IPS-NIHi11 (cell line): ENCODE data around the gene GIMAP2.
A peak's percentile ranks its signal among the peaks of the same experiment; 100 is the strongest.

ENCODE experiments used
- DNase-seq: peaks from one replicate; pipeline ENCODE4 v3.0.0; 2012; ENCODE audit warnings: mixed read lengths, low spot score

GIMAP2 gene

GRCh38 chr7:150733482-150734095, 48.1 kb downstream of the GIMAP2 start:
- DNase-seq, result no peak

- DNase-seq, result no peak
Measured at GRCh38 chr7:150734254-150734653, 48.7 kb downstream of the GIMAP2 start.

- DNase-seq, result peak; percentile 44
Measured at GRCh38 chr7:150735596-150736358, 50.3 kb downstream of the GIMAP2 start.

- no peak for DNase-seq
Measured at GRCh38 chr7:150736864-150737263, 51.4 kb downstream of the GIMAP2 start.

- DNase-seq, result no peak
Measured at GRCh38 chr7:150737265-150738055, 52.0 kb downstream of the GIMAP2 start, which contains the start of gene GIMAP5. GIMAP5 (plus strand) TSS chr7:150737418; CDS start chr7:150740885, 3,467 bp downstream.

- DNase-seq, result no peak
Measured at GRCh38 chr7:150738092-150738491, 52.6 kb downstream of the GIMAP2 start.

GRCh38 chr7:150738591-150739001, 53.1 kb downstream of the GIMAP2 start:
- no peak for DNase-seq

- DNase-seq, result no peak
Measured at GRCh38 chr7:150739033-150739432, 53.5 kb downstream of the GIMAP2 start.

- DNase-seq, result no peak
Measured at GRCh38 chr7:150740053-150740452, 54.5 kb downstream of the GIMAP2 start.

GRCh38 chr7:150742286-150742968, 56.9 kb downstream of the GIMAP2 start:
- DNase-seq, result no peak
